Ecto neural progenitor cell (in vitro differentiated cells): ENCODE measurements around the gene TMOD1.

Experiments used
- DNase-seq: peaks from one replicate; pipeline ENCODE4 v3.0.0-alpha.2; 2018; ENCODE audit warnings: low spot score

The TMOD1 gene

DNA sequence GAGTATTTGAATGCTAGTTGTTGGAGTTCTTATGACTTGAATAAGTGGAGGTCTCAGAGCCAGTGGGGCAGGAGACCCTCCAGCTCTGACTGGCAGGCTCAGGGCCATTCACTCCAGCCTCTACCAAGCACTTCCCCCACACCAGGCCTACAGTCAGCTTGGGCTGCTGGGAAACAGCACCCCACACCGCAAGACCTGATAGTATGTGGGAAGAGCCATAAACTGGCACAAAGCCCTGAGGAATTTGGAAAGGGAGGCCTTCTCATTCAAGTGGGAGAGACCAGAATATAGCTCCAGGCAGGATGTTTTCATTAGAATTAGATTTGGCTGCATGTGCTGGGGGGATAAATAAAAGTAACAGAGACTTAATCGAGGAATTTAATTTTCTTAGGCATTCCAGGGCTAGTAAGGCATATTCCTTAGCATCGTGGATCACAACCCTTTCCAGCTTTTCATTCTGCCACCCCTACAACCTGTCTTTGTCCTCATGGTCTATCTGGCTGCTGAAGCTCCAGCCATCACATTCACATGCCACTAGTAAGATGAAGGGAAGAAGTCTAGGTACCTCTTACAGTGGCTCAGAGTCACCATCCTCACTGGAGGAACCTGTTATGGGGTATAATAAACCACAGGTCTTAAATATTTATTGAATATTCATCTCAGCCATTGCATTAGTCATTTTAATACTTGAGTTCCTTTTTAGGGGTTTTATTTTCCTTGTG is 47.5 kb downstream of the TMOD1 start:
- no peak for DNase-seq

DNA sequence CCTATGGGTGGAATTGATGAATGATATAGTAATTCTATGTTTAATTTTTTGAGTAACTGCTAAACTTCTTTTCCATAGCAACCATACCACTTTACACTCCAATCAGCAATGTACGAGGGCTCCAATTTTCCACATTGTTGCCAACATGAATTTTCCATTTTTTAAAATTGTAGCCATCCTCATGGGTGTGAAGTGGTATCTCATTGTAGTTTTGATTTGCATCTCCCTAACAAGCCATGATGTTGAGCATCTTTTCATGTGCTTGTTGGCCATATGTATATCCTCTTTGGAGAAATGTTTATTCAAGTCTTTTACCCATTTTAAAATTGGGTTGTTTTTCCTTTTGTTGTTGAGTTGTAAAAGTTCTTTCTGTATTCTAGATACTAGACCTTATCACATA is 48.9 kb downstream of the TMOD1 start:
- DNase-seq, result no peak

DNA sequence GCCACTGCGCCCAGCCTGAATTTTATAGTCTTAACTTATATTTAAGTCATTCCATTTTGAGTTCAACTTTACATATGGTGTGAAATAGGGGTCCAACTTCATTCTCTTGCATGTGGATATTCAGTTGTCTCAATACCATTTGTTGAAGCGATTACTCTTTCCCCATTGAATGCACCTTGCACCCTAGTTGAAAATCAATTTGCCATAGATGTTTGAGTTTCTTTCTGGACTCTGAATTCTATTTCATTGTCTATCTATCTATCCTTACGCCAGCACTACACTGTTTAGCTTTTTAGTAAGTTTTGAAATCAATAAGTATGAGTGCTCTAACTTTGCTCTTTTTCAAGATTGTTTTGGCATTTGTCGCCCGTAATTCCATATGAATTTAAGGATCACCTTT is 49.8 kb downstream of the TMOD1 start:
- DNase-seq, result no peak

DNA sequence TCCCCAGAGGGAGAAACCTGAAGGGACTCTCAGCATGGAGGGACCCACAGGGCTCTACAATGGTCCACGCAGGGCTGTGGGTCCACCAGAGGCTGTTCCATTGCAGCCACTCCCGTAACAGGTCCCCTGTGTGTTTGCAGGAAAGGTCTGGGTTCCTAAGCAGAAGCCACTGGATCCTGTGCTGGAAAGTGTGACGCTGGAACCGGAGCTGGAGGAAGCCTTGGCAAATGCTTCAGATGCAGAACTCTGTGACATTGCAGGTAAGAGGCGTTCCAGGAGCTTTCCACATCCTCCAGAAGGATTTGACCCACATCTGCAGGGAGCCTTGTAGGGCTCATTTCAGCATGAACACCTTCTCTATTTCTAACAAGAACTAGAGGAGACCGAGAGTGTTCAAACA is 51.7 kb downstream of the TMOD1 start:
- no peak for DNase-seq

DNA sequence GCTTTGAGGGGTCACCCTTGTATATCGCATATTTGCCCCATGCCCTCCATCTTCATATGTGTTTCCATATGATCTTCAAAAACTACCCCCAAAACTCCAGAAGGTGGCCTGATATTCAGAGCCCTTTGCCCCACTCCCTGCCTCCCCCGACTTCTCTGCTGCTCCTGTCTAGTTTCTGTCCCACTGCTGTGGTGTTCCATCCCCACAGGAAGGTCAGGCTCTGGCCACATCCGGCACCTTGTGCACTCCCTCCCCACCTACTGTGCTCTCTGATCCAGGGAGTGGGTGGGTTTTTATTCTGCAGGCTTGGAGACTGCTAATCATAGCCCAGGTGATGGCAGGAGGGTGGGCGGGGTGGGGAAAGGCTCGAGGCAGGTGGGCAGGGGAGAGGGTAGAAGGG is 52.4 kb downstream of the TMOD1 start:
- DNase-seq, result no peak

DNA sequence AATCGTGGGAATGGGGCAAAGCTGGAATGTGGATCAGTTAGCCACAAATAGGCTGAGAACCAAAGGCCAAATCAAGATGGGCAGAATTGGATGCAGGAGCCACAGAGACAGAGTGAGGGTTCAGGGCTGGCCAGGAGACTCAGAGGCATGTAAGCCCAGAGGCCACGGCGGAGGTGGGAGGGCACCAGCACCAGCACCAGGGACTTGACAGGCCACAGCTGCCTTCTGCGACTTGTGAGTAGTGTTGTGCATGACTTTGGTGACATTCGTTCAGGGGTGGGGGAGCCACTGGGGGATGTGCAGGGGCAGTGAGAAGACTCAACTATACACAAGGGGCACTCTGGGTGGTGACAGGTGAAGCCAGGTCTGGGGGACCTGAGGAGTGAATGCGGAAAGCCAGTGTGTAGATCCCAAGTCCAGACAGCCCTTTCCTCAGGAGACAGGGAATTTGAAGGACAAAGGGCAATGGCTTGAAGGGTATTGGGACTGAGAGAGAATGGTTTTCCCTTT is 53.2 kb downstream of the TMOD1 start:
- no peak for DNase-seq

DNA sequence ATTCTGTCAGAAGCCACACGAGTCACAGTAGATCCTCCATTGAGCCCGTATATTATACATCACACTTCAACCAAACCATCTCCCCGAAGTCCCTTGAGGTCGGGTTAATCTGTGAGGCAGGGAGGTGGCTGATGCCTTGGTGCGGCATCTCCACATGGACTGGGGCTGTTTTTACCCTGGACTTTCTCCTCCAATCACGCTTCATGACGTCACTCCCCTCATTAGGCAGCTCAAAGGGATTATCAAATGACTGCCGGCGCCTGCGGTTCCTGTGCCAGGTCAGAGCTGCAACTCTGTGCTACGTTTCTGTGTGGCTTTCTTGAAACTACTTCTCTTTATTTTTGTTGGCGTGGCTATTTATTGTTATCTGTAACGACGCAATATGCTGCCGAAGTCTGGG is 53.7 kb downstream of the TMOD1 start:
- no peak for DNase-seq

DNA sequence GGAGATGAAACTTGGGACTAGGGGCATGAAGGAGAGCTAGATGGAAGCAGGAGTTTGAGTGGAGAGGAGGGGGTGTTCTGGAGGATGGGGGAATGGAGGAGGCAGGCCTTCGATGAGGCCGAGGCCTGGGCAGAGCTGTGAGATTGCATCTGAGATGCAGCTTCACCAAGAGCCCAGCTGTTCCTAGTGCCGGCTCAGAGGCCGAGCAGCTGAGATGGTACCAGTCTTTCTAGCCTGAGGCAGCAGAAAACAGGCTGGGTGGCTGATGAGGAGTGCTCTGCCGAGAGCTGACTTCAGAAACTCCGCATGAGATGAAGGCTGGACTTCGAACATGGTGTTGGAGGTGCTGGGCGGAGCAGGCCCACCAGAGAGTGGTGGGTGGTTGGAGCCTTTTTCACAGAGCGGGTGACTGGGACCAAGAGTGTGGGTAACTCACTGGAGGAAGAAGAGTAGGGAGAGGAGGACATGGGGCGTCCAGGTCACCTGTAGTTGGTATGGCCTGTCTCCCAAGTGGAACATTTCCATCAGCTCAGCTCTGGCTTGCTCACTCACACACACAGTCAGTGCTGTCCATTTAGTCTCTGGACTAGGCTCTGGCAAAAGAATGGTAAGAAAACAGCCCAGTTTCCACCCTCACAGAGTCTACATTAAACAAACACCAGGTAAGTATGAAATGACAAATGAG is 54.7 kb downstream of the TMOD1 start:
- DNase-seq, result no peak

DNA sequence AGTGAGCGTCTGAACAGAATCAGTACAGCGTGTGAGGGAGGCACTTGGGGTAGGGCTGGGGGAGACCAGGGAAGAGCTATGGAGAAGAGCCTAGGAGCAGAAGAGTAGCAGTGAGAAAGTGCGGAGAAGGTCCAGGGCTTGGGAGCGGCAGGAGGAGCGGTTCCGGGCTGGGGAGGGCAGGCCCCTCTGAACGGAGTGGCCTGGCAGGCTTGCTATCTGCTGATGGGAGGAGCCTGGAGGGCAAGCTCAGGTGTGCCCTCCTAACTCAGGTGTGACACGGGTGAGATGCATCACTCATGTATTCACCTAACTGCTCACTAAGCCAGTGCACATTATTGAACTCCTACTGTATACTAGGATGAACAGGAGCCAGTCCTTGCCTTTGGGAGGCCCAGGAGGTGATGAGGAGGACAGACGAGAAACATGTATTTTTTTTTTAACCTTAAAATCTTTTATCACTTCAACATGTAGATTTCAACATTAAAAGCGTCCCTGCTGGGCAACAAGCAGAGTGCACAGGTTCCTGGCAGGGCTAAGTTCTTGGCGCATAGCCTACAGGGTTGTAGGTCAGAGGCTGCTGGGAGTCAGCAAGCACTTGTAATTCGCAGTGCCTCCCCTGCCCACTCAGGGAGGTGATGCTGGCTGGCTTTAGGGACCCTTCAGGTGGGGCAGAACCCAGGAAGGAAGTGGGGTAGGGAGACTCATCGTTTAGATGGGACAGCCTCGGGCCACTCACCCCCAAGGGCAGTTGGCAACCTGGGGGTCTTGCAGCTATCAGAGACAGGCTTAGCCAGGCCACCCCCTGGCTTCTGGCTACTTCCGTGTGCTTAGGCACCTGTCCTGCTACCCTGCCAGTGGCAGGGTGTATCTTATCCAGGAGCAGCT is 55.5 kb downstream of the TMOD1 start:
- DNase-seq, result no peak

DNA sequence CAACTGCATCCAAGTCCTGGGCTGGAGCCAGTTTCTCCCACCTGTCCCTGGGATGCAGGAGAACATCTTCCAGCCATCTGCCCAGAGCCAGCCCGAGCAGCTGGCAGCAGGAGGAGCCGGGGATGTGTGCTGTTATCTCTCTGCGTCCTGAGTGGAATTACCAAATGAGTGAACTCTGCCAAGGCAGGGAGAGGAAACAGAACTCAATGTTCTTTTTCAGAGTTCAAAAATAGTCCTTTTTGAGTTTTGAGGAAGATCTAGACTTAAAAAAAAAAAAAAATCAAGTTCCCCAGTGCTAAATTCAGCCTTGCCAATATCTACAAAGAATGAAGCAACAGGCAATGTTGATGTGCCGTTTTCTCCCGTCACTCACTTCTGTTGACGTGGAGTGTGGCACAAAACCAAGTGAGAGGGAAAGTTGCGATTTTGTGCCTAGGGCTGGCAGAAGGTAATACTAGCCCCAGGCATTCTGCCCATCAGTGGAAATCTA is 56.2 kb downstream of the TMOD1 start:
- DNase-seq, result no peak

DNA sequence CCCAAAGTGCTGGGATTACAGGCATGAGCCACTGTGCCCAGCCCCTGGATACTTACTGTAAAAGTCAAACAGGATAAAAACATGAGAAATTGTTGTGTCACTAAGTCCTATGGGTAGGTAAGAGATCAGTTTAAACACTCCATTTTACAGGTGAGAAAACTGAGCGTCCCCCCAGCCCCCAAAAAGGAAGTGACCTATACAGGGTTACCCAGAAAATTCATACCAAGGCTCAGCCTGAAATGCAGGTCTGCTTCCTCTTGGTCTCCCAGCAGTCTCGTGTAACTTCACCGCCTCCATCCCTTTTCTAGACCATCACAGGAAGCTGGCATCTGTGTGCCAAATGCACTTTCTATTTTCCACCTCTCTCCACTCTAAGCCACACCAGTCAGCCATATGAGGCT is 57.2 kb downstream of the TMOD1 start:
- no peak for DNase-seq

DNA sequence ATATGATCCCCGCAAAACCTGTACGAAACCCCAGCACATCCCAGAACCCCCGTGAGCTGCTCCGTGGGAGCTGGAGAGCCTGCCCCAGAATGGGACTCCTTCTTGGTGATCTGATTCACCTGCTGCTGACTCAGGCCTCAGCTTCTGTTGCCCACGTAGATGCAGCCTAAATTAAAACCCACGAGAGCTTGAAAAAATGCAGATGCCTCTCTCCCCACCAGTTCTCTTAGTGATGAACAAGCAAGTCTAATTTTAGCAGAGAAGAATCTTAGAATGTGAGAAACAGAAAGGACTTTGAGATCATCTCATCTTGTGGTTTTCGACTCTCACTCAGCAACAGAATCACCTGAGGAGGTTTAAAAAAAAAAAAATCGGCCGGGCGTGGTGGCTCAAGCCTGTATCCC is 57.6 kb downstream of the TMOD1 start:
- DNase-seq, result no peak

DNA sequence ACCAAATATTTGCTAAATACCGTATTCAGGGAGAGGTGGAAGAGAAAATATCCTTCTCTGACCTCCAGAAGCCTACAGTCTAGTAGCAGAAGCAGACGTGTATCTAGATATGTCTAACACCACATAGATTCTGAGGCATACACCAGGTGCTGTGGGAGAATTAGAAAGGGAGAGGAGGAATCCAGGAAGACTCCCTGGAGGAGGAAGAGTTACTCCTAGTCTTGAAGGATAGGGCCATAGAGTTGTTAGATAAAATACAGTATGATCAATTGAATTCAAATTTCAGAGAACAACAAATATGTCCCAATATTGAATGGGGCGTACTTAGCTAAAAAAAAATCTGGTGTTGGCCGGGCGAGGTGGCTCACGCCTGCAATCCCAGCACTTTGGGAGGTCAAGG is 58.7 kb downstream of the TMOD1 start:
- no peak for DNase-seq

DNA sequence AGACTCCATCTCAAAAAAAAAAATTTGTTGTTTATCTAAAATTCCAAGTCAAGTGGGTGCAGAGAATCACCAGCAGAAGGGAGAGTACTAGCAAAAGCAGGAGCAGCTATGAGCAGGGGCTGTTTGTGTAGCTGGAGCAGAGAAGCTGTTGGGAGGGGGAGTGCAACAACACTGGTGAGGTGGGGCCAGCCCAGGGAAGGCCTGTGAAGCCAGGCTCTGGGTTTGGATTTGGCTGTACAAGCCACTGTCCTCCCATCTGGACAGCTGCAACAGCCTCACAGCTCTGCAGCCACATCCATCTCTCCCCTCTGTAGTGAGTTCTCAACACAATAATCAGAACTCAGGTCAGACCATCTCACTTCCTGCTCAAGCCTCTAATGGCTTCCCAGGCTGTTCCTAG is 59.4 kb downstream of the TMOD1 start:
- DNase-seq, result no peak

DNA sequence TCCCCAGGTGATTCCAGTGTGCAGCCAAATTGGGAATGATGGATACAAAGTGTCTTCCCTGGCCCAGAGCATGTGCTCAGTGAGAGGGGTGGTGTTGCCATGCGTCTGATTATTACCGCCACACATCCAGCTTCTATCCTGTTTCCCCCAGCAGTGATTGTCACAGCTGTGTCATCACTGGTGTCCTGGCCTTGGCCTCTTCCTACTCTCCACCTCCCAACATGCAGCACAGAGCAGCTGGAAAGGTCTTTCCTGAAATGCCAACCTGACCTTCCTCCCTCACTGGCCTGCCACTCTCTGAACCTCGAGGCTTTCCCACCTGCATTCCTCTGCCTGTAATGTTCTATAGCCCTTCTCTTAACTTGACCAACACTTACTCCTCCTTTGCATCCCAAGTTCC is 60.0 kb downstream of the TMOD1 start:
- DNase-seq, result no peak

DNA sequence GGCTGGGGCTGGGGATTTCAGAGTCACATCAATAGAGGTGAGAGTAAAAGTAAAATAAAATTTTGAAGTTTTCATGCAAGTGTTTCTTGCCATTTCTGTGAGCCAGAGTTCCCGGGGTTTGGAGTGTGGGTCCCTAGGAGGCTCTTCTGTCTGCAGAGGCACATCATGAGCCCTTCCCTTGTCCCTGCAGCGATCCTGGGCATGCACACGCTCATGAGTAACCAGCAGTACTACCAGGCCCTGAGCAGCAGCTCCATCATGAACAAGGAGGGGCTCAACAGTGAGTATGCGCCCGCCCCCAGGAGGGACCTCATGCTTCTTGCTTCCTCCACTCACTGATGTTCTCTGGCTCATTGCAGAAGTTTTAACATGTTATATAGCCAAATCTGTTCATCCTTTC is 61.1 kb downstream of the TMOD1 start:
- no peak for DNase-seq

DNA sequence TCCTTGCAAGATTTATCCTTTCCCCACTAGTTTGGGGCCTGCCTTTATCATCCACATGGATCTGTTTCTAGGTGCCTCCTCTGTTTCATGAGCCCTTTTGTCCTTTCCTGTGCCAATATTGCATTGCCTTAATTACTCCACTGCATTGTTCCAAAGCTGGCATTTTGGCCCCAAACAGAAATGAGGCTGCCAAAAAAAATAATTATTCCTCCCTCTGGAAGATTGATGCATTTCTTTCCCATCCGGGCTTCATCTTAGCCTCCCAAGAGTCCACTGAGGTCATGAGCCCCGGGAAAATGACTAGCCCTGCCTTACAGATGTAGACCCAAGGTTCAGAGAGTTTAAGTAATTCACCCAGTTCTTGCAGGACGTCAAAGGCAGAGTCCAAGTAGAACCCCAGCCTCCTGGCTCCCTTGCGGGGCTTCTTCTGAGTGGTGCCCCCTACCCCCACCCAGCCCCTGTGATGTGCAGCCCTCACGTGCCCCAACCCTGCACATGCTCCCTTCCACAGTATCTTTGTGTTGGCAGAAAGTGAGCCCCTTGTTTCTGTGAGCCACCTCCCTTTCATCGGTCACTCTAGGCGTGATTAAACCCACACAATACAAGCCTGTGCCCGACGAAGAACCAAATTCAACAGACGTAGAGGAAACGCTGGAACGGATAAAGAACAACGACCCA is 62.1 kb downstream of the TMOD1 start:
- DNase-seq, result no peak

DNA sequence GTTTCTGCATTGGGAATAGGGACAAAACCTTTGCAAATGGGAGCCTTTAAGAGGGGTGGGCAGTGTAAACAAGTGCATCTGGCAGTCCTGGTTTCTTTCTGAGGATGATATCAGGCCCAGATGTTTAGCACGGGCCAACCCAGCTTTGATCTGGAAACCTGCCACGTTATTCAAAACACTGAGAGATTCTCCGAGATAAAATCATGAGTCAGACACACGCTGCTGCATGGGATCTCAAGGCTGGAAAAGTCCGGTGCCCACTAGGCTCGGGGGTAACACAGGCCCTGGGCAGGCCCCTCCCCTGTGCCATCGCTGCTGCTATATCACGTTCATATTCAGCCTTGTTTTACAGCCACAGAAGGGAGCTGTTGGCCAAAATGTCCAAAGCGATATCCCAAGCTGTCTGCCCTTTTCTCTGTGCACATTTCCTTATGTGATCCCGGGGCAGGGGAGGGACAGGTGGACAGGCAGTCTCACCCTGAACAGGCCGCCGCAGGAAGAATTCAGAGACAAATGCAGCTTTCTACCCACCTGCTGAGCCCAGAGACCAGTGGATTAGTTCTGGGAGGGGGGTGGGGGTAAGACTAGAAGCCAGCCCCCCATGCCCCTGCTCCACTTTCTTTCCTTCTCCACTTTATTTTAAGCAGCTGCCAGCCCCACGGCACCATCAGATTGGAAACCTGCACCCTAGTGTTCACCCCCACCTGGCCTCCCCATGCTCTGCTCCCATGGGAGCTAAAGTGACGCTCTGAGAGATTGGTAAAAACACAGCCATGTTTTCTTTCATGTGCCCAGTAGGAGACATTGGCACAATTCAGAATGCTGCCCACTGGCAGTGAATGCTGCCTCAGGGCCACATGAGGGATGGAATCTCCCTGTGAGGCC is 63.1 kb downstream of the TMOD1 start:
- peak; percentile 32 for DNase-seq

DNA sequence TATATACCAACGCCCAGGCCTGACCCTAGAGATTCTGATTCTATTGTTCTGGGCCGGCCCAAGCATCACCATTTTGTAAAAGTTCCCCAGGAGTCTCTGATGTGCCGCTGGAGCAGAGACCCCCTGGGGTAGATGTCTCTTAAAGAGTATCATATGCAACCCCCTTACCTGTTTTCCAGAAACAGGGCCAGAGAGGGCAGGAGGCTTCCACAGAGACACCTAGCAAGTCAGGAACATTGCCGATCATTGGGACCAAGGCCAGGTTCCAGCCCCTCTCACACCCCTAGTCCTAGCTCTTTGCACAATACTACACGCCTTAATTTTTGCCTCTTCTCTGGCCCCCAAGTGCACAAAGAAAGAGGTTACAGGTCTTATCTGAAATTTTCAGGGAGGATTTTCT is 63.8 kb downstream of the TMOD1 start:
- no peak for DNase-seq

DNA sequence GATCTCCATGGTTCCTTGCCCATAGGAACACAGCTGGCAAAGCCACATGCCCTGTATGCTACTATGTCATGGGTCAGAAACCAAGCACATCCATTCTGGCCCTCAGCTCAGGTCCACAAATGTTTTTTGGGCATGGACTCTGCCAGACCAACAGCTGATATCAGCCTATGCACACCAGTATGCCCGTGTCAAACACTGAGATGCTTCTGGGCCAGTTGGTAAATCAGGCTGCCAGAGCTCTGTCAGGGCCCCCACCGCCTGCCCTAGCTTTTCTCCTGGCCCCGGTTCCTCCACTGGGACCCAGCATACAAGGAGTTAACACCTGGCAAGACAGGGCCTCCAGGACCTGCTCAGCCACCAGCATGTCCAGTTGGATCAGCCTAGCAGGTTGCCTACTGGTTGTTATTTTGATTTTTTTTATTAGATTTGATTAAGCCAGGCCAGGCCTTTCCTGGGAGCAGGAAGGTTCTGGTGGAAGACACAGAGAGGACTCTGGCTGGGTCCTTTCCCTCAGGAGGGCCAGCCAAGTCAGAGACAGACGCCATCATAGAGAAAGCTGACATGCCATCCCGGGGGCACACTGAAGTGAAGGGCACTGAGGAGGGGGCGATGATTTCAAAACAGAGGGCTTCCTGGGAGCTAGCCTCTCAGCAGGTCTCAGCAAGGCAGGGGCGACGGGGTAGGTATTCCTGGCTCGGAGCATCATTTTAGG is 65.9 kb downstream of the TMOD1 start:
- no peak for DNase-seq

DNA sequence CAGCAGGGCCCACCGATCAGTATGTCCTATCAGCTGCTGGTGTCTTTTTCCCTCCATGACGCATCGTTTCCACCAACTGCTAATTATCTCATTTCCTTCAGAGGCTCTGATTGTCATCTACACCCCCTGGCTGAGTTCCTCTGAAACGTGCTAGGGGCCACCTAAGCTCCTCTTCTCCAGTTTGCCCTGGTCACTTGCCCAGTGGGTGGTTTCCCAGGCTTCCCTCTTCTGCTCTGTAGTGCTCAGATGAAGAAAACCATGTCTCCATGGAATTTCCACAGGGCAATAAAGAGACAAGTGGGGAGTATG is 66.4 kb downstream of the TMOD1 start:
- DNase-seq, result no peak
